GM18519 (cell line): ENCODE results near the gene SORL1.

Experiments used
- ATAC-seq: cut with Tn5 transposase; IDR thresholded peaks from one replicate; pipeline ENCODE4 v1.9.1; 2021; ENCODE audit warnings: mild to moderate bottlenecking, moderate library complexity; ENCODE audit not compliant: unreplicated experiment, low FRiP score

Gene SORL1

DNA sequence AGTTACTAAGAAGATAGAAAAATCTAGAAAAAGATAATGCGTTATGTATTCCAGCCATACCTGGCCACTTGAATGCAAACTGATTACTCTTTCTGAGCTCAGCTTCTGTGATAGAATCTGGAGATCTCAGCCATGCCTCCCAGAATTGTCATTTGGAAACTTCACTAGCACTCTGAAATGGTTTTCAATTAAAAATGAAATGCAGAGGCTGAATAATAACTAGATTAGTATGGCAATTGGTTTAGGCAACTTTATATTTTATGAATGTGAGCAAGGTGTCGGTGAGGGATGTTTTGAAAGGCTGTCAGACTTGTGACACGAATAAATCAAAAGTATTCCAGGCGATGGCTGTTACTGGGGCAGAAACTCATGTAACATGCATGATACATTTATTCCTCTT lies 129.5 kb downstream of the SORL1 start:
- ATAC-seq, result no peak

DNA sequence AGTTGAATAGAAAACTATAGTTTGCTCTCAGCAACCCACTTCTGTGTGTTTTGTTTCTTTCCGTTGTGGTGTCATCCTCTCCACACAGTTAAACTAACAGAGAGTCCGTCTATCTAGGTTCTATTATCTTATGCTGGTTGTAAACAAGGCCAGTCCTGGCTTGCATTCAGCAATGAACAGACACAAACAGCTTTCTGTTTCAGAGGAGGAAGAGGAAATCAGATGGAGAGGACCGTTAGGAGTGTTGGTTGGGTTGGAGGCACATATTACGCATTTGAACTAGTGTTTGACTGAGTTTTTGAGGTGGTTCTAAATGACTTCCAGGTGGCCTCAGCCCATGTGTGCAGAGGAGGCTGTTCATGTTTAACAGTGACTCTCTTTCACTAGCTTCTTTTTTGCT lies 130.2 kb downstream of the SORL1 start:
- ATAC-seq, result no peak

DNA sequence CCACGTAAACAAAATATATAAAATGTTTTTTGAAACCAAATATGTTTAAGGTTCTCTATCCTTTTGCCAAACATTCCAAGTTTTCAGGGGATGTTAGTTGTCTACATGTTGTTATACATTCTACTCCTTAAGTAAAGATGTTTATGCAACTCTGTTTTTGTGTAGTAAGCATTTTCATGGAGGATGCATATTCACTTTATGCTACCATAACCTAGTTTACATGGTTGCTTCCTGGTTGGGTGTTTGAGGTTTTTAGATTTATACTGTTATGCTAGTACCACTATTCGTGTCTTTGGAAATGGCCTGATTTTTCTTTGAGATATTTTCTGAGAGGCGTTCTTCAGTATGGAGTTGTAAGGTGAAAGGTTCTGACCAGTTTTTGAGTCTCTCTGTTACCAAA lies 131.7 kb downstream of the SORL1 start:
- ATAC-seq, result no peak

DNA sequence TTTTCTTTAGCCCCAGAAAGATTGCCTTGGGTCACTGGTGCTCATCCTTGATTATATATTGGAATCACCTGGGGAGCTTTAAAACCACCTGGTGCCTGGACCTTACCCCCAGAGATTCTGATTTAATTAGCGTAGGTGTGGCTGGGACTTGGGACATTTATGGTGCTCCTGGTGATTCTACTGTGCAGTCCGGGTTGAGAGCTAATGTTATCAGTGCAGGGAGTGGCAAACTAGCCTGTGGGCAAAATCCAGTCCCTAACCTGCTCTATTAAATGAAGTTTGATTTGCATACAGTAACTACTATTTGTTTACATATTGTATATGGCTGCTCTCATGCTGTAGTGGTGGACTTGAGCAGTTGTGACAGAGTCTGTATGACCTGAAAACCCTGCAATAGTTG lies 134.6 kb downstream of the SORL1 start:
- no peak for ATAC-seq

DNA sequence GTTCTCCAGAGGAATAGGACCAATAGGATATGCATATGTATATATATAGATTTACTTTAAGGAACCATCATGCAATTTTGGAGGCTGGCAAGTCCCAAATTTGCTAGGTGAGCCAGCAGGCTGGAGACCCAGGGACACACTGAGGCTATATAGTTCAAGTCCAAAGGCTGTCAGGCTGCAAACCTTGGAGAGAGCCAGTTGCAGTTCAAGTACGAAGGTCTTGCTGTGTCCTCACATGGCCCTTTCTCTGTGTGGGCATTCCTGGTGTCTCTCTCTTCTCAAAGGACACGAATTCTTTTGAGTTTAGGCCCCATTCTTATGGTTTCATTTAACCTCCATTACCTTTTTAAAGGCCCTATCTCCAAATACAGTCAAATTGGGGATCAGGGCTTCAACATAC lies 135.1 kb downstream of the SORL1 start:
- ATAC-seq, result no peak

DNA sequence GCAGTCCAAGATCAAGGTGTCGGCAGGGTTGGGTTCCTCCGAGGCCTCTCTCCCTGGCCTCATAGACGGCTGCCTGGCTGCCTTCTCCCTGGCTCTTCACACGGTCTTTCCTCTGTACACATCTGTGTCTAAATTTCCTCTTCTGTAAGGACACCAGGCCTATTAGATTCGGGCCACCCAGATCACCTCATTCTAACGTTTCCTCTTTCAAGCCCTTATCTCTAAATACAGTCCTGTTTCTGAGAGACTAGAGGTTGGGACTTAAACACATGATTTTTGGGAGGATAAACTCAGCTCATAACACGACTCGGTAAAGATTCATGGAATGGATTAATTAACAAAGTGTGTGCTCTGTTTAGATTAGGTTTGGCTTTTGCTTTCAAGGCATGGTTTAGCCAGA lies 136.6 kb downstream of the SORL1 start:
- no peak for ATAC-seq

DNA sequence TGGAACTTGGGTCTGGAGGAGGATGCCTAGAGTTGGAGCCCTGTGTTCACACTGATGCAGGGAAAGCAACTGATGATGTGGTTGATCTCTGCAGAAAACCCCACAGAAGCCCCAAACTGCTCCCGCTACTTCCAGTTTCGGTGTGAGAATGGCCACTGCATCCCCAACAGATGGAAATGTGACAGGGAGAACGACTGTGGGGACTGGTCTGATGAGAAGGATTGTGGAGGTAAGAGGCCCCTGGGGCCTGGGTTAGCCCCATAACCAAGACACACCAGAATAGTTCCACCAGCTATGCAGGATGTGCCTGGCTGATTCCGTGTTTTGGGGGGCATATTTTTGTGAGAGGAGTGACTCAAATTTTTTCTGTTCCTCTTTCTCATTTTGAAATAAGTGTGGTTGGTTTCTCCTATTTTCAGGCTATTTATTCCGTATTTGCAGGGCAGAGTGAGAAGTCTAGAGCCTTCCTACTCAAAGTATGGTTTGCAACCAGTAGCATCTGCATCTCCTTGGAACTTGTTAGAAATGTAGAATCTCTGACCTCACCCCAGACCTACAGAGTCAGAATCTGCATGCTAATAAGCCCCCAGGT lies 137.9 kb downstream of the SORL1 start:
- peak; percentile 55 for ATAC-seq

DNA sequence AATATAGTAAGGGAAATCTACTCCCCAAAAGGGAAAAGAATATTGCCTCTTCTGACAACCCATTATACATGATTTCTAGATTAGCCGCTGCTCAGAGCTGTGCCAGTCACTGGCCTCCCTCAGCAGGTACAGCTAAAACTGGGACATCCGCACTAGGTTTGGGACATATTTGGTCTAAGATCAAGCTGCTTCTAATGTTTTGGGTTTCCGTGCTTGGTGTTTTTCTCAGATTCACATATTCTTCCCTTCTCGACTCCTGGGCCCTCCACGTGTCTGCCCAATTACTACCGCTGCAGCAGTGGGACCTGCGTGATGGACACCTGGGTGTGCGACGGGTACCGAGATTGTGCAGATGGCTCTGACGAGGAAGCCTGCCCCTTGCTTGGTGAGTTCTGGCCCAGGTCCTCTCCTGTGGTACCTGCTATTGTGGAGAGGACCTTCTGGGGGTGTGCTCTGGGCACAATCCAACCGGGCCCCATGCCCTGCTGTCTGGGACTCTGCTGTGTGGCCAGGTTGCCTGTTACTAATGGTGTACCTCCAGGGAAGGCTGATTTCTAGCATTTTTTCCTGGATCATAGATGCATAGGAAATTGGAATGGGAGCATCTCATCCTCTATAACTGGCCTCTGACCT lies 138.8 kb downstream of the SORL1 start:
- ATAC-seq, result no peak

DNA sequence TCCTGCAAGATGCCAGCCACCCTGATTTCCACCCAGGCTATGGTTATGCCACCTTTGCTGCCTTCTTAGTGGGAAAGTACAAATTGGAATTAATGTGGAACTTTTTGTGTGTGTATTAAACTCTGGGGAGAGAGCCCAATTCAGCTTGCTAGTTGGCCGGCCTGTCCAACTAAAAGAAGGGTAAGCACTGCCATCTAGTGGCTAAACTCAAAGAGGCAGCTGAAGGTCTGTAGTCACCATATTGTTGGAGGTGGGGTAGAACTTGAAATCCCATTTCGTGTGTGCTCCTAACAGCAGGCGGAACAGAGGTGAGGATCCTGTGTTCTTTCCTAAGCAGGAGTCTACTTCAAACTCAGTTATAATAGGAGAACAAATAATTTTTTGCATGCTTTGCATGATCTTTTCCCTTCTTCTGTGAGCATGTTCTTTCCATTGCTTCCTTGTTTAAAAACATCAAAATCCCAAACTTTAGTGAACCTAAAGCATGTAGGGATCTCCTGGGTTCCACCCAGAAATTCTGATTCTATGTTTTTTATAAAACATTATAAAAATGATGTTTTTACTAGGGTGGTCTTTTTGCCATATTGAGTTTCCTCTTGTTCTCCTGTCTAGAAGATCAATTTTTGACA lies 139.4 kb downstream of the SORL1 start:
- ATAC-seq, result no peak

DNA sequence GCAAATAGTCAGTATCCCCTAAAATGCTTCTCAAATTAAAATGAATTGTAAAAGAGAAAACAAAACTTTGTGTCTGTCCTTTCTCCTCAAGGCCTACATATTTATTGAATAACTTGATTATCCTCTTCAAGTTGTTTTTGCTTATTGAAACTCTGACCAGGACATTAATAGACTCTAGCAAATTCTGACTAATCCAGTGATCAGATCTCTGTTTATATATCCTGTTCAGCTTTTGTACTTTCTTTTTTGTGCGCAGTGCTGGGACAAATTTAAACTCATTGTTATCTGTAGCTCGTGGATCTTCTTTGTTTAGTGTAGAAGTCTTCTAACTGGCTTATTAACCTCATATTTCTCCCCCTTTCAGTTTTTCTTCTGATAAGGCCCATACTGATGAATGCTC lies 140.6 kb downstream of the SORL1 start:
- ATAC-seq, result no peak

DNA sequence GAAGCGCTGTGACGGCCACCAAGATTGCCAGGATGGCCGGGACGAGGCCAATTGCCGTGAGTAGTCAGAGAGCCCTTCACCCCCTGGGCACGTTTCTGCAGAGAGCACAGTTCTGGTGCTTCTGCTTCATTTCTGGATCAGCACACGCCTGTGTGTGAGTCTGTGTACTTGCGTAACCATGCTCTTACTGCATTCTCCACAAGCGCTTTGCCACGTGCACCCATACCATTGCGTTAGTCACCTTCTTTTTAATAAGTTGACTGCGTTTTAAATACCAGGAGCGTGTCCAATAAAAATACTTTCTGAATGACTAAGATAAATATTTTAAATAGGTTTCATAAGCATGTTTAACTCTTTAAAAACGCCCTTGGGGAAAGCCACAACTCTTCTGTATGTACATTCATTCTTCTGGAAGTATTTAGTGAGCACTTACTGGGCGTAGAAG lies 143.6 kb downstream of the SORL1 start:
- no peak for ATAC-seq

DNA sequence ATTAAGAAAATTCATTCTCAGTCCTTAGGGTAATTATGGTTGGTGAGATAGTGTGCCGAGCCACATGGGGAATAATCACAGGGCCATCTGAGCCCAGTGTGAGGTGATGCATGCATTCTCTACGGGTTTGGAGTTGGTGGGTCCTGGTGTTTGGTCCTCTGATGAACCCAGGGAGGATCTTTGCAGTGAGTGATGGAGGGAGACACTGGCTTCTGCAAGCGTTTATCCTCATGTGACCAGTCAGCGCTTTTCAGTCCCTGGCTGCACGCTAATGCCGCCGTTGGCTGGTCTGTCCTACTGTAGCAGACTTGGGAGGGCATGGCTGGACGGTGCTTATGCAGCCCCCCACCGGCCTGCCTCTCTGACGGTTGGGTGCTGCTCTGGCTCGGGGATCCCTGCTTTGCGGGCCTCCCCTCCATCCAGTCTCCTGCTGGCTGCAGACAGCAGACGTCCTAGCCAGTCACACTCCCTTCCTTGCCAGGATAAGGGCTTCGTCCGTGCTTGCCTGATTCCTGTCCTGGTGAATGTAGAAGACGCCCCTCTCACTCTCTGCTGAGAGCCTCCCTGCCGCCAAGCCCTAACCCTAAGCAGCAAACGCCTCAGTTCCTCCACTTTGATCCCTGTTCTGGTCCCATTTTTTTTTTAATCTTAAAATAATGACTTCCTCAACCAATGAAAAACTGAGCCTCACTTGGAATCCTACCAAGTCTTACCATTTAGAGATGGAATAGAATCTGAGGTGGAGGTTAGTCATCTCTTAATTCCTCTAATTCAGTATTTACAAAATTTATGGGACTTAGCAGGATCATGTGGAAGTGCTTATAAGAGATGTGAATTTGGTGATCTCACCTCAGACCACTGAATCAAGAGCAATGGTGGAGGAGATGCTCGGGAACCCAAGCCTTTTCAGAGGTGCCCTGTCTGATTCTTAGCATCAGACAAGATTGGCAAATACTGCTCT lies 144.4 kb downstream of the SORL1 start:
- ATAC-seq, result no peak

DNA sequence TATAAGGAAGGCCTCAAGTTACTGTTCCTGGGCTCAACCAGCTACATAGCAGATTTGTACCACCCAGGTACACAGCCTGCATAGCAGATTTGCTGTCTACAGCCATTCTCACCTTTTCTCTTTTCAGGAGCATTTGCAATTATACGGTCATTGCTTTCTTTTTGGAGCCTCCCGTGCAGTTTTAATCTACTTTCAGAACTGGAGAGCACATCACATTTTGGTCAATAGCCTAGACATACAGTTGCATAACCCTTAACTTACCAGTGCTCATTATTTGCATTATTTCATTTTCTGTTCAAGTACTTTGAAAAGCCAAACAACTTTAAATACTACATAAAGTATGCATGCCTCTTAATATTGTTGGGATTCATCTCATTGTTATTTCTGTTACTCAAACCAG lies 151.2 kb downstream of the SORL1 start:
- no peak for ATAC-seq

DNA sequence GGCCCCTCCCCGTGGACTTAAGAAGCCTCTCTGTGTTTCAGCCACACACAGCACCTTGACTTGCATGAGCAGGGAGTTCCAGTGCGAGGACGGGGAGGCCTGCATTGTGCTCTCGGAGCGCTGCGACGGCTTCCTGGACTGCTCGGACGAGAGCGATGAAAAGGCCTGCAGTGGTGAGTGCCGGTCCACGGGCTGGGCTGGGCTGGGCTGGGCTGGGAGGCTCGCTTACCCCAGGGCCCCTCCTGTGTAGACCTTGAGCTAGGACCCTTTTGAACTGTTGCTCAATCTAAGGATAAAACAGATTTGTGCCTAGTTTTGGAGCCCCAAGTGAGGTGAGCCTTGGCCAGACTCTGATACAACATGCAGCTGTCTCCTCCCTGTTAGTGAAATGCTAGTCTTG lies 152.0 kb downstream of the SORL1 start:
- ATAC-seq, result no peak

DNA sequence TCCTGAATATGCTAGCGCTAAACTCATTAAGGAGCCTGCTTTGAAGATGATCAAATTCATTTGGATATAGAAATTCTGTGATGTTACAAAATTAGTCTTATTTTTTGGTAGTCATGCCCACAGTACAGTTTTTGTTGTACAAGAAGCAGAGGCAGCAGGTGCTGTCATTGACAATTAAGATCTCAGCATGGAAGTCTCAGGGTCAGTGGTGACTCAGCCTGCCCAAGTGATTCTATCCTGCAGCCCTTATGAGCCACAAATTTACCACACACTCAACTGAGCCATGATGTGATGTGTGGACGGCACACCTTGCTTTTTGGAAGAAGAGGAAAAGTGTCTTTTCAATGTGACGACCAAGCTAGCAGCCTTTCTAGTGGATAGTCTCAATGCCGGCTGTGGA lies 154.2 kb downstream of the SORL1 start:
- ATAC-seq, result no peak

DNA sequence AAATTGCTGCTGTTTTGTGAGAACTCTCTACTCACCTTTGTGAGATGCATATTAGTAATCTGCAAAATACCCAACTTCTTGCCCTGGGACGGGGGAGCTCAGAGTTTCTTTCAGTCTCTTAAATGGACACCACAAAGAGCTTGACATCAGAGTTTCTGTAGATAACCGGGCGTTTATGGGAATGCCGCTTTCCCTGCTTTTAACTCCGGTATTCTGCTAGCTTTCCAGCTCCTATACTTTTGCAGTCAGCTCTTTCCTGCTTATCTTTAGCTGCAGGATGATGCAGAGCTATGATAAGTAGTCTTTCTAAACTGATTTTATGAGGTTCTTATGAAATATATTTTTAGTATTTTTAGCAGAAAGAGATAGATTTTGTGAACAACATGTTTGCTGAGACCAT lies 155.2 kb downstream of the SORL1 start:
- ATAC-seq, result no peak

DNA sequence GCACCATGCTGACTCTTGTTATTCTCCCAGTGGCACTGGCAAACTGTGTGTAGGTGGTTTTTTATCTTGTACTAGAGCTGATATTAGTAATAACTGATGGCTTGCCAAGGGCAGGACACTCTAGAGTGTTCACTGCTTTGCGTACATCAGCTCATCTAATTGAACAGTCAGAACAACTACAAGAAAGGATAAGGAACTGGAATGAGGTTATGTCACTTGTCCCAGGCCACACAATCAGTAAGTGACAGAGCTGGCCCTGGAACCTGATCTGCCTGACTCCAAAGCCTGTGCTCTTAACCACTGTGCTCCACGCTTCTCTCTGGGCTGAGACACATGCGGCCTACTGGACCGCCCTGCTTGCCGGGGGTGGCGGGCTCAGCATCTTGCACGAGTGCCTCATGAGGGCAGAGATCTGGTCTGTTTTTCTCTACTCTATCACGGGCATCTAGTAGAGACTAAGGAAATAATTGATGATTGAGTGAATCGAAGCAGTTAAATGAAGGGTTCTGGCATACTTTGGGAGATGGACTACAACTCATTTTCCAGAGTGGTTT lies 156.5 kb downstream of the SORL1 start:
- ATAC-seq, result no peak

DNA sequence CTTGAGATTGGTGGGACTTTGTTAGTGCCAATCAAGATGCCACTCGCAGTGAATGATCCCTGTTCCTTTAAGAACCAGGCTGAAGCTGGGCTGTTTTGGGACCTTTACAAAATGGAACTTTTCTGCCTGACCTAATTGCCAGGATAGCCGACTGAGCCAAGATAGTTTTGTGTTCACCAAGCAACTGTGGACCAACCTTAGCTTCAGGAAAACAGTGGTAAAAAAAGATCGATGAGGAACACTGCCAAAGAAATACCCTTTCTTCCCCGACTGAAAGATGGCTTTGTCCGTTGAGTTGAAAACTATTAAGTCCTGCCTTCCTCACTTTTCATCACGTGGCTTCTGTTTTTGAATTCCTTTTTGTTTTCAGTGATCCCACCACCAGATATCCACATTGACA lies 158.6 kb downstream of the SORL1 start:
- ATAC-seq, result no peak

DNA sequence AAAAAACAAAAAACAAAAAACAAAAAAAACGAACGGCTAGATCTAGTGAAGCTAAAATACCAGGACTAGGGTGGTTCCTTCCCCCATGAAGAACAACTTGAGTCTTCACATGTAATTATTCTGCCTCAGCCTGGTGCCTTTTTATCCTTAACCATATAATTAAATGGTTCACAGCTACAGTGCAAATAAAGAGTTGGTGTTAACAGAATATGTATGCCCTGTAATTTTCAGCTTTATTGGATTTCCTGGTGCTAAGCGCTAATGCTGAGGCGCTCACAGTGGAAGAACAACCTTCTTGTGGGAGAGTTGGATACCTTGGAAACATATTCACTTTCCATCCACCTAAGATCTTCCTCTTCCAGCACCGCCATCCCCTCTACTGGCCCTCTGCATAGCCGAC lies 159.1 kb downstream of the SORL1 start:
- no peak for ATAC-seq

DNA sequence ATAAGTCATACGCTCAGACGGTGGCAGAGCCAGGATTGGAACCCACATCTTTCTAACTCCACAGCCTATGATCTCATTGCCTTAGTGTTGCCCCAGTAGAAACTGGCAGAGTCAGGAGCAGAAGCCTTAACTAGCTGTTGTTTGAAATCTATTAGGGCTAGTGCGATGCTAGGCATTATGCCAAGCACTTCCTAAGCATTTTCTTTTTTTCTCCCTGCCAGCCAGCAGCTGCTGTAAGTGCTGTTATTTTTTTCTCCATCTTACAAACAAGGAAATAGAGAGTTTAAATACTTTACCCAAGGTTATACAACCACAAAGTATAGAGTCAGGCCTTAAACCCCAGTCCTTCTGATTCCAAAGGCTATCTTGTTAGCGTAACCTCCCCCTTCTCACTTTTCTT lies 161.6 kb downstream of the SORL1 start:
- no peak for ATAC-seq
